HepG2 (cell line): ENCODE results near the gene COA1. TPM values are rescaled to one million over a fixed set of nuclear protein-coding genes. Genes with fewer than 3 reads are reported as not detected.

Experiments used
- CREB1 ChIP-seq, 2 experiments: fragments of 450-650 bp in 1 of 2; IDR thresholded peaks; 2 replicates each; pipeline ENCODE4 v1.6.1; 2016 to 2017; ENCODE audit warnings: control low read depth in 1 of 2, mild to moderate bottlenecking in 1 of 2, missing compliant biosample characterization in 1 of 2, missing genetic modification characterization in 1 of 2
- ETV5 ChIP-seq: IDR thresholded peaks from 2 replicates; pipeline ENCODE4 v1.6.1; 2018; ENCODE audit warnings: missing biosample characterization, missing genetic modification reagents, inconsistent platforms, borderline replicate concordance
- HIVEP1 ChIP-seq: sonication (generic); formaldehyde crosslinking; IDR thresholded peaks from 2 replicates; pipeline ENCODE4 v1.4.0; 2020; ENCODE audit warnings: mild to moderate bottlenecking, missing genetic modification reagents
- SOX5 ChIP-seq: IDR thresholded peaks from 2 replicates; pipeline ENCODE4 v1.6.1; 2016; ENCODE audit warnings: borderline replicate concordance
- YEATS4 ChIP-seq: sonication (generic); formaldehyde crosslinking; IDR thresholded peaks from 2 replicates; pipeline ENCODE4 v1.4.0; 2020; ENCODE audit warnings: missing genetic modification reagents, borderline replicate concordance
- ZKSCAN8 ChIP-seq: IDR thresholded peaks from 2 replicates; pipeline ENCODE4 v1.6.1; 2016; ENCODE audit warnings: borderline replicate concordance, missing genetic modification reagents, missing compliant biosample characterization
- ZNF460 ChIP-seq: sonication (generic); formaldehyde crosslinking; IDR thresholded peaks from 2 replicates; pipeline ENCODE4 v1.5.1; 2020; ENCODE audit warnings: missing genetic modification reagents, mild to moderate bottlenecking, borderline replicate concordance
- ZNF850 ChIP-seq: sonication (generic); formaldehyde crosslinking; conservative IDR thresholded peaks from 2 replicates; pipeline ENCODE4 v1.9.0; 2021; ENCODE audit warnings: mild to moderate bottlenecking, missing genetic modification reagents
- polyA plus RNA-seq, 8 experiments: library from polyadenylated mRNA; depleted of rRNA in 3 of 8; stranded (reverse) in 7 of 8; unstranded in 1 of 8; fragments of >200 nt; fragmentation: Illumina TruSeq in 4 of 8; extraction: Trizol in 4 of 8; gene quantifications; 2 replicates each; pipeline versions ENCODE4 v1.2.1 to v1.2.3, GENCODE V29; 2011 to 2016; ENCODE audit warnings: low read depth in 4 of 8, missing spikeins in 1 of 8, mixed read lengths in 1 of 8; ENCODE audit not compliant: insufficient read depth in 1 of 8
- total RNA-seq, 5 experiments: library from RNA; depleted of rRNA; stranded (reverse); fragments of >200 nt; fragmentation: Illumina TruSeq; extraction: Trizol; gene quantifications; 2 replicates each; pipeline ENCODE4 v1.2.3, GENCODE V29; 2016; ENCODE audit warnings: low read depth in 1 of 5
- TF ChIP-seq, protein P1 (sequence below): IDR thresholded peaks from 2 replicates; pipeline ENCODE4 v1.4.0; 2020; ENCODE audit warnings: mild to moderate bottlenecking, missing genetic modification reagents
- TF ChIP-seq, protein P2 (sequence below): sonication (generic); formaldehyde crosslinking; IDR thresholded peaks from 2 replicates; pipeline ENCODE4 v1.4.0; 2020; ENCODE audit warnings: missing genetic modification reagents
- TF ChIP-seq, protein P3 (sequence below): IDR thresholded peaks from 2 replicates; pipeline ENCODE4 v1.6.1; 2016; ENCODE audit warnings: mild to moderate bottlenecking
- TF ChIP-seq, protein P4 (sequence below): sonication (generic); formaldehyde crosslinking; conservative IDR thresholded peaks from 2 replicates; pipeline ENCODE4 v1.8.1; 2023; ENCODE audit warnings: missing genetic modification reagents
- TF ChIP-seq, protein P5 (sequence below): sonication (generic); formaldehyde crosslinking; IDR thresholded peaks from 2 replicates; pipeline ENCODE4 v1.4.0; 2020; ENCODE audit warnings: missing genetic modification reagents, borderline replicate concordance
- TF ChIP-seq, protein P6 (sequence below): IDR thresholded peaks from 2 replicates; pipeline ENCODE4 v1.6.1; 2016; ENCODE audit warnings: missing compliant biosample characterization, missing genetic modification reagents, borderline replicate concordance

Gene COA1
- total and polyA plus RNA-seq, 2 of the 13 experiments (the other 11 are each of a cell fraction or from before 2014, with no cell fraction given), result 33.2 to 65.7 TPM

DNA sequence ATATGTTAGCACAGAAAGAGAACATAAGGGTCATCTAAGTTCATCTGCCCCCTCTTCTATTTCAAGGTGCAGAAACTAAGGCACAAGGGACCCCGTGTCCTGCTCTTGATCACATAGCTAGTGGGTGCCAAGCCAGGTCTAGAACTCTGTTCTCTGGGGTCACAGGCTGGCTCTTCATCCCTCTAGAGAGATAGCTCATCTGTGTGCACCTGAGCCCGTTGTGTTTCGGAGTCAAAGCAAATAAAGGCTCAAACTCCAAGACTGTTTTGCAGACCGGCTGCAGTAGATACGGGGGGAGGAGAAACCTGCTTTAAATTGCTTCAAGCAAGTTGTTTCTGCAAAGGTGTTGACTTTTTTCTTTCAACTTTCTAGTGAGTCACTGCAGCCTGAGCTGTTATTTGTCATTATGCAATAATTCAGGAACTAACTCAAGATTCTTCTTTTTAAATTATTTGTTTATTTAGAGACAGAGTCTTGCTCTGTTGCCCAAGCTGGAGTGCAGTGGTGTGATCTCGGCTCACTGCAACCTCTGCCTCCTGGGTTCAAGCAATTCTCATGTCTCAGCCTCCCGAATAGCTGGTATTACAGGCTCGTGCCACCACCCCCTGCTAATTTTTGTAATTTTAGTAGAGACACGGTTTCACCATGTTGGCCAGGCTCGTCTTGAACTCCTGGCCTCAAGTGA lies 35.6 kb upstream of the COA1 start (continued):
- TF ChIP-seq, protein P1, sequence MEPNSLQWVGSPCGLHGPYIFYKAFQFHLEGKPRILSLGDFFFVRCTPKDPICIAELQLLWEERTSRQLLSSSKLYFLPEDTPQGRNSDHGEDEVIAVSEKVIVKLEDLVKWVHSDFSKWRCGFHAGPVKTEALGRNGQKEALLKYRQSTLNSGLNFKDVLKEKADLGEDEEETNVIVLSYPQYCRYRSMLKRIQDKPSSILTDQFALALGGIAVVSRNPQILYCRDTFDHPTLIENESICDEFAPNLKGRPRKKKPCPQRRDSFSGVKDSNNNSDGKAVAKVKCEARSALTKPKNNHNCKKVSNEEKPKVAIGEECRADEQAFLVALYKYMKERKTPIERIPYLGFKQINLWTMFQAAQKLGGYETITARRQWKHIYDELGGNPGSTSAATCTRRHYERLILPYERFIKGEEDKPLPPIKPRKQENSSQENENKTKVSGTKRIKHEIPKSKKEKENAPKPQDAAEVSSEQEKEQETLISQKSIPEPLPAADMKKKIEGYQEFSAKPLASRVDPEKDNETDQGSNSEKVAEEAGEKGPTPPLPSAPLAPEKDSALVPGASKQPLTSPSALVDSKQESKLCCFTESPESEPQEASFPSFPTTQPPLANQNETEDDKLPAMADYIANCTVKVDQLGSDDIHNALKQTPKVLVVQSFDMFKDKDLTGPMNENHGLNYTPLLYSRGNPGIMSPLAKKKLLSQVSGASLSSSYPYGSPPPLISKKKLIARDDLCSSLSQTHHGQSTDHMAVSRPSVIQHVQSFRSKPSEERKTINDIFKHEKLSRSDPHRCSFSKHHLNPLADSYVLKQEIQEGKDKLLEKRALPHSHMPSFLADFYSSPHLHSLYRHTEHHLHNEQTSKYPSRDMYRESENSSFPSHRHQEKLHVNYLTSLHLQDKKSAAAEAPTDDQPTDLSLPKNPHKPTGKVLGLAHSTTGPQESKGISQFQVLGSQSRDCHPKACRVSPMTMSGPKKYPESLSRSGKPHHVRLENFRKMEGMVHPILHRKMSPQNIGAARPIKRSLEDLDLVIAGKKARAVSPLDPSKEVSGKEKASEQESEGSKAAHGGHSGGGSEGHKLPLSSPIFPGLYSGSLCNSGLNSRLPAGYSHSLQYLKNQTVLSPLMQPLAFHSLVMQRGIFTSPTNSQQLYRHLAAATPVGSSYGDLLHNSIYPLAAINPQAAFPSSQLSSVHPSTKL, result peak; percentile 86
- TF ChIP-seq, protein P2, sequence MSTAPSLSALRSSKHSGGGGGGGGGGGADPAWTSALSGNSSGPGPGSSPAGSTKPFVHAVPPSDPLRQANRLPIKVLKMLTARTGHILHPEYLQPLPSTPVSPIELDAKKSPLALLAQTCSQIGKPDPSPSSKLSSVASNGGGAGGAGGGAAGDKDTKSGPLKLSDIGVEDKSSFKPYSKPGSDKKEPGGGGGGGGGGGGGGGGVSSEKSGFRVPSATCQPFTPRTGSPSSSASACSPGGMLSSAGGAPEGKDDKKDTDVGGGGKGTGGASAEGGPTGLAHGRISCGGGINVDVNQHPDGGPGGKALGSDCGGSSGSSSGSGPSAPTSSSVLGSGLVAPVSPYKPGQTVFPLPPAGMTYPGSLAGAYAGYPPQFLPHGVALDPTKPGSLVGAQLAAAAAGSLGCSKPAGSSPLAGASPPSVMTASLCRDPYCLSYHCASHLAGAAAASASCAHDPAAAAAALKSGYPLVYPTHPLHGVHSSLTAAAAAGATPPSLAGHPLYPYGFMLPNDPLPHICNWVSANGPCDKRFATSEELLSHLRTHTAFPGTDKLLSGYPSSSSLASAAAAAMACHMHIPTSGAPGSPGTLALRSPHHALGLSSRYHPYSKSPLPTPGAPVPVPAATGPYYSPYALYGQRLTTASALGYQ (CRISPR knock-in tag), result peak; percentile 21; the same call in 1 of the 2 replicates
- TF ChIP-seq HIVEP1 (CRISPR knock-in tag) (no peak), ZNF460 (CRISPR knock-in tag) (peak; percentile 57; the same call in 1 of the 2 replicates), ZNF850 (CRISPR knock-in tag) (no peak), YEATS4 (CRISPR knock-in tag) (no peak; the same call in 1 of the 2 replicates), CREB1 (IDR thresholded peaks at IDR 0.05) (no peak), CREB1 (CRISPR knock-in tag; IDR thresholded peaks at IDR 0.05) (peak; percentile 60), SOX5 (peak; percentile 59; the same call in 1 of the 2 replicates), ETV5 (CRISPR knock-in tag) (peak; percentile 42; the same call in 1 of the 2 replicates), ZKSCAN8 (CRISPR knock-in tag) (0 out of 2 replicates have a peak, but pooled peaks have one; percentile 28)
- TF ChIP-seq, protein P3, sequence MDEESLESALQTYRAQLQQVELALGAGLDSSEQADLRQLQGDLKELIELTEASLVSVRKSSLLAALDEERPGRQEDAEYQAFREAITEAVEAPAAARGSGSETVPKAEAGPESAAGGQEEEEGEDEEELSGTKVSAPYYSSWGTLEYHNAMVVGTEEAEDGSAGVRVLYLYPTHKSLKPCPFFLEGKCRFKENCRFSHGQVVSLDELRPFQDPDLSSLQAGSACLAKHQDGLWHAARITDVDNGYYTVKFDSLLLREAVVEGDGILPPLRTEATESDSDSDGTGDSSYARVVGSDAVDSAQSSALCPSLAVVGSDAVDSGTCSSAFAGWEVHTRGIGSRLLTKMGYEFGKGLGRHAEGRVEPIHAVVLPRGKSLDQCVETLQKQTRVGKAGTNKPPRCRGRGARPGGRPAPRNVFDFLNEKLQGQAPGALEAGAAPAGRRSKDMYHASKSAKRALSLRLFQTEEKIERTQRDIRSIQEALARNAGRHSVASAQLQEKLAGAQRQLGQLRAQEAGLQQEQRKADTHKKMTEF (CRISPR knock-in tag), result 0 out of 2 replicates have a peak, but pooled peaks have one; percentile 23
- TF ChIP-seq, protein P4, sequence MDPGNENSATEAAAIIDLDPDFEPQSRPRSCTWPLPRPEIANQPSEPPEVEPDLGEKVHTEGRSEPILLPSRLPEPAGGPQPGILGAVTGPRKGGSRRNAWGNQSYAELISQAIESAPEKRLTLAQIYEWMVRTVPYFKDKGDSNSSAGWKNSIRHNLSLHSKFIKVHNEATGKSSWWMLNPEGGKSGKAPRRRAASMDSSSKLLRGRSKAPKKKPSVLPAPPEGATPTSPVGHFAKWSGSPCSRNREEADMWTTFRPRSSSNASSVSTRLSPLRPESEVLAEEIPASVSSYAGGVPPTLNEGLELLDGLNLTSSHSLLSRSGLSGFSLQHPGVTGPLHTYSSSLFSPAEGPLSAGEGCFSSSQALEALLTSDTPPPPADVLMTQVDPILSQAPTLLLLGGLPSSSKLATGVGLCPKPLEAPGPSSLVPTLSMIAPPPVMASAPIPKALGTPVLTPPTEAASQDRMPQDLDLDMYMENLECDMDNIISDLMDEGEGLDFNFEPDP (CRISPR knock-in tag), result no peak
- TF ChIP-seq, protein P5, sequence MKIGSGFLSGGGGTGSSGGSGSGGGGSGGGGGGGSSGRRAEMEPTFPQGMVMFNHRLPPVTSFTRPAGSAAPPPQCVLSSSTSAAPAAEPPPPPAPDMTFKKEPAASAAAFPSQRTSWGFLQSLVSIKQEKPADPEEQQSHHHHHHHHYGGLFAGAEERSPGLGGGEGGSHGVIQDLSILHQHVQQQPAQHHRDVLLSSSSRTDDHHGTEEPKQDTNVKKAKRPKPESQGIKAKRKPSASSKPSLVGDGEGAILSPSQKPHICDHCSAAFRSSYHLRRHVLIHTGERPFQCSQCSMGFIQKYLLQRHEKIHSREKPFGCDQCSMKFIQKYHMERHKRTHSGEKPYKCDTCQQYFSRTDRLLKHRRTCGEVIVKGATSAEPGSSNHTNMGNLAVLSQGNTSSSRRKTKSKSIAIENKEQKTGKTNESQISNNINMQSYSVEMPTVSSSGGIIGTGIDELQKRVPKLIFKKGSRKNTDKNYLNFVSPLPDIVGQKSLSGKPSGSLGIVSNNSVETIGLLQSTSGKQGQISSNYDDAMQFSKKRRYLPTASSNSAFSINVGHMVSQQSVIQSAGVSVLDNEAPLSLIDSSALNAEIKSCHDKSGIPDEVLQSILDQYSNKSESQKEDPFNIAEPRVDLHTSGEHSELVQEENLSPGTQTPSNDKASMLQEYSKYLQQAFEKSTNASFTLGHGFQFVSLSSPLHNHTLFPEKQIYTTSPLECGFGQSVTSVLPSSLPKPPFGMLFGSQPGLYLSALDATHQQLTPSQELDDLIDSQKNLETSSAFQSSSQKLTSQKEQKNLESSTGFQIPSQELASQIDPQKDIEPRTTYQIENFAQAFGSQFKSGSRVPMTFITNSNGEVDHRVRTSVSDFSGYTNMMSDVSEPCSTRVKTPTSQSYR, result peak; percentile 60; the same call in 1 of the 2 replicates
- TF ChIP-seq, protein P6, sequence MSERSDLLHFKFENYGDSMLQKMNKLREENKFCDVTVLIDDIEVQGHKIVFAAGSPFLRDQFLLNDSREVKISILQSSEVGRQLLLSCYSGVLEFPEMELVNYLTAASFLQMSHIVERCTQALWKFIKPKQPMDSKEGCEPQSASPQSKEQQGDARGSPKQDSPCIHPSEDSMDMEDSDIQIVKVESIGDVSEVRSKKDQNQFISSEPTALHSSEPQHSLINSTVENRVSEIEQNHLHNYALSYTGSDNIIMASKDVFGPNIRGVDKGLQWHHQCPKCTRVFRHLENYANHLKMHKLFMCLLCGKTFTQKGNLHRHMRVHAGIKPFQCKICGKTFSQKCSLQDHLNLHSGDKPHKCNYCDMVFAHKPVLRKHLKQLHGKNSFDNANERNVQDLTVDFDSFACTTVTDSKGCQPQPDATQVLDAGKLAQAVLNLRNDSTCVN, result peak; percentile 97
